ENCODE measurements around the gene NBEA. TPM values are rescaled to one million over a fixed set of nuclear protein-coding genes. Genes with fewer than 3 reads are reported as not detected.

Gene NBEA
- total RNA-seq, 1 donor from 2014 or later: 10.8 TPM

DNA sequence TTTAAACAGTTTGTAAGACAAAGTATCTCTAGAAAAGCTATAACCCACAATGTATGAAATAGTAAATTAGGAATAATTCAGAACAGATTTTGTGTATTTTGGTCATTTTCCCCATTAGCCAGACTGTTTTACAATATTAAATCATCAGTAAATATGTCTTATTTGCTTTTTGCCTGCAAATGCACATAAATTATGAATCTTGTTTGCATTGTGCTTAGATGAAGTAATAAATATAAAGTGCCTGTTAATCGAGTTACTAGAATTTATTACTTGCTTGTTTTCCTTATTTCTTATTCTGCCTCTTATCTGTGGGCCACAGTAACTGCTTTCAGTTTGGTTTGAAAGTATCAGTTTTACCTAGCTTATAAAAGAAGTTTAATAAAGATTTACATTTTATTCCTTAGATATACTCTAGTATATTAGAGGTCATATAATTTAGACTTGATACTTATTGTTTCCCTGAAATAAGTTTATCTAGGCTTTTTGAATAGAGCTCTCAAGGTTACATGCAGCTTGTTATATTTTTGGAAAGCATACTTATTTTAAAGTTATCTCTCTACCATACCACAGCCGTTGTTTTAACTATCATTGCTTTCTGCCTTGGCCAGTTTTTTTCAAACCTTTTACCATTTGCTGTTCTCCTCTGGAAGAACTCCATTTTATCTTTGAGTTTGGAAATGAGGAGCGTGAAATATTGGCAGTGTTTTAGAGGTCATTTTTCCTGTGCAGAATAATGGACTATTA lies 238.0 kb downstream of the NBEA start:
- Mint-ChIP-seq H3K4me3 (no peak overlapping the region), H3K27me3 (ENCODE audit: low read depth) (no peaks in the 10 kb centered on the region), H3K4me1 (no peaks in the 10 kb centered on the region), H3K27ac (ENCODE audit: unreplicated experiment) (no peak overlapping the region), H3K36me3 (ENCODE audit: low read depth) (no peaks in the 10 kb centered on the region), H3K9me3 (no peaks in the 10 kb centered on the region)
- DNase-seq (ENCODE audit: low read depth, low spot score): no peak
- TF ChIP-seq, protein P1, sequence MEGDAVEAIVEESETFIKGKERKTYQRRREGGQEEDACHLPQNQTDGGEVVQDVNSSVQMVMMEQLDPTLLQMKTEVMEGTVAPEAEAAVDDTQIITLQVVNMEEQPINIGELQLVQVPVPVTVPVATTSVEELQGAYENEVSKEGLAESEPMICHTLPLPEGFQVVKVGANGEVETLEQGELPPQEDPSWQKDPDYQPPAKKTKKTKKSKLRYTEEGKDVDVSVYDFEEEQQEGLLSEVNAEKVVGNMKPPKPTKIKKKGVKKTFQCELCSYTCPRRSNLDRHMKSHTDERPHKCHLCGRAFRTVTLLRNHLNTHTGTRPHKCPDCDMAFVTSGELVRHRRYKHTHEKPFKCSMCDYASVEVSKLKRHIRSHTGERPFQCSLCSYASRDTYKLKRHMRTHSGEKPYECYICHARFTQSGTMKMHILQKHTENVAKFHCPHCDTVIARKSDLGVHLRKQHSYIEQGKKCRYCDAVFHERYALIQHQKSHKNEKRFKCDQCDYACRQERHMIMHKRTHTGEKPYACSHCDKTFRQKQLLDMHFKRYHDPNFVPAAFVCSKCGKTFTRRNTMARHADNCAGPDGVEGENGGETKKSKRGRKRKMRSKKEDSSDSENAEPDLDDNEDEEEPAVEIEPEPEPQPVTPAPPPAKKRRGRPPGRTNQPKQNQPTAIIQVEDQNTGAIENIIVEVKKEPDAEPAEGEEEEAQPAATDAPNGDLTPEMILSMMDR (conservative IDR thresholded peaks at IDR 0.05): no peak

GRCh38 chr13:35190241-35190640 lies 248.2 kb downstream of the NBEA start:
- Mint-ChIP-seq H3K27me3 (ENCODE audit: low read depth) (no peaks in the 10 kb centered on the region), H3K27ac (ENCODE audit: unreplicated experiment) (no peak overlapping the region), H3K9me3 (peaks cover 3% of the 10 kb centered on the region), H3K4me3 (no peak overlapping the region), H3K36me3 (ENCODE audit: low read depth) (peaks cover 9% of the 10 kb centered on the region), H3K4me1 (no peaks in the 10 kb centered on the region)
- DNase-seq (ENCODE audit: low read depth, low spot score): no peak
- TF ChIP-seq, protein P1 (conservative IDR thresholded peaks at IDR 0.05): no peak

DNA sequence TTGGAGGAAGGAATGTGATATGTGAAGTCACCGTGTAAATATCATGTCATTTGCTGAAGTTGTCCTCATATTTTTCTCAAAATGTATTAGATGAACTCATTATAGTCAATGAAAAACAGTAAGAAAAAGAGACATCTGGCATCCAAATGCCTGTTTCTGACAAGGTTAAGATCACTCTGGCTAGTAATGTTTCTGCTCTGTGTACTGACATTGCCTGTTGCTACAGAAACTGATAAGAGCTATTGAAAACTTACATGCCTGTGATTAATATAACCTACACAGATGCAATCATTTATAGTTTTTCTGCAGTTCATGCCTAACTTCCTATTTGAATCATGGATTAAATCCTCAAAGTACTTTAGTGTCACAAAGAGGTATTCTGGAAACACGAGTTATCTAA lies 249.8 kb downstream of the NBEA start:
- no peak overlapping the region for H3K27ac Mint-ChIP-seq (ENCODE audit: unreplicated experiment)
- H3K9me3 Mint-ChIP-seq: peaks cover 3% of the 10 kb centered on the region
- no peaks in the 10 kb centered on the region for H3K4me1 Mint-ChIP-seq
- no peak for DNase-seq (ENCODE audit: low read depth, low spot score)
- H3K27me3 Mint-ChIP-seq (ENCODE audit: low read depth): no peaks in the 10 kb centered on the region
- no peak overlapping the region for H3K4me3 Mint-ChIP-seq
- TF ChIP-seq, protein P1 (conservative IDR thresholded peaks at IDR 0.05): no peak
- H3K36me3 Mint-ChIP-seq (ENCODE audit: low read depth): peaks cover 9% of the 10 kb centered on the region

GRCh38 chr13:35198613-35199200 lies 256.6 kb downstream of the NBEA start:
- TF ChIP-seq, protein P1 (conservative IDR thresholded peaks at IDR 0.05): no peak
- H3K4me3 Mint-ChIP-seq: no peak overlapping the region
- peak overlapping the region; percentile 71 for H3K27ac Mint-ChIP-seq (ENCODE audit: unreplicated experiment)
- H3K4me1 Mint-ChIP-seq: peaks cover 5% of the 10 kb centered on the region
- H3K9me3 Mint-ChIP-seq: no peaks in the 10 kb centered on the region
- DNase-seq (ENCODE audit: low read depth, low spot score): no peak
- peaks cover 2% of the 10 kb centered on the region for H3K36me3 Mint-ChIP-seq (ENCODE audit: low read depth)
- no peaks in the 10 kb centered on the region for H3K27me3 Mint-ChIP-seq (ENCODE audit: low read depth)

DNA sequence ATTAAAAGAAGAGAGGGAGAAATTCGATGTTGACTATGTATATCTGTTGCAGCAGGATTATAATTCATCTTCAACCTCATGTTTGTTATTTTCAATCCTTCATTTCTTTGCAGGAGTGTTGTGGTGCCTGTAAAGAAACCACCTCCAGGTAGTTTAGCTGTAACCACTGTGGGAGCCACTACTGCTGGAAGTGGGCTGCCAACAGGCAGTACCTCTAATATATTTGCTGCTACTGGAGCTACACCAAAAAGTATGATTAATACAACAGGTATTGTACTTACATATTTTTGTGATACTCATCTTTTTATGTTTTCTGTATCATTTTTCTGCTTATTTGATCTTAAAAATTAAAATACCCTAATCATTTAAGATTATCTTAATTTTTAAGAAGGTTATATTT lies 266.5 kb downstream of the NBEA start:
- H3K4me1 Mint-ChIP-seq: no peaks in the 10 kb centered on the region
- no peak overlapping the region for H3K27ac Mint-ChIP-seq (ENCODE audit: unreplicated experiment)
- H3K27me3 Mint-ChIP-seq (ENCODE audit: low read depth): no peaks in the 10 kb centered on the region
- no peaks in the 10 kb centered on the region for H3K9me3 Mint-ChIP-seq
- H3K36me3 Mint-ChIP-seq (ENCODE audit: low read depth): peaks cover 5% of the 10 kb centered on the region
- TF ChIP-seq, protein P1 (conservative IDR thresholded peaks at IDR 0.05): no peak
- DNase-seq (ENCODE audit: low read depth, low spot score): no peak
- H3K4me3 Mint-ChIP-seq: no peak overlapping the region
